GM21515 (cell line): Measurements from ENCODE around the gene GLMP.
"Not testable (repeated sequence)": the region's sequence is repeated elsewhere in the genome, so short reads cannot be mapped to it uniquely, and the experiment has no call there.

Experiments used
- ATAC-seq: cut with Tn5 transposase; IDR thresholded peaks from one replicate; pipeline ENCODE4 v1.9.1; 2021; ENCODE audit not compliant: unreplicated experiment

Gene GLMP

GRCh38 chr1:156295391-156295947 lies at the start of gene GLMP:
Gene GLMP, minus strand, starts transcription at chr1:156295679. Its CDS starts 34 bp downstream, at chr1:156295645.
- no peak for ATAC-seq

- no peak for ATAC-seq
Measured at GRCh38 chr1:156344409-156344808, 48.9 kb upstream of the GLMP start.

- no peak for ATAC-seq
Measured at GRCh38 chr1:156342166-156342955, 46.9 kb upstream of the GLMP start.

- peak; percentile 94 for ATAC-seq
Measured at GRCh38 chr1:156338180-156338976, 42.9 kb upstream of the GLMP start, which contains the start of the genes CCT3 and TSACC. Gene CCT3, minus strand, starts transcription at chr1:156338292. Its CDS starts 108 bp downstream, at chr1:156338184. Gene TSACC, plus strand, starts transcription at chr1:156338526. Its CDS starts 1,232 bp downstream, at chr1:156339758.

- ATAC-seq, result no peak
Measured at GRCh38 chr1:156337888-156338179, 42.4 kb upstream of the GLMP start.

GRCh38 chr1:156337052-156337887 lies 41.8 kb upstream of the GLMP start:
- ATAC-seq, result no peak

- ATAC-seq, result no peak
Measured at GRCh38 chr1:156336242-156336641, 40.8 kb upstream of the GLMP start.

- not testable (repeated sequence) for ATAC-seq
Measured at GRCh38 chr1:156323179-156323578, 27.7 kb upstream of the GLMP start.

- no peak for ATAC-seq
Measured at GRCh38 chr1:156320560-156320959, 25.1 kb upstream of the GLMP start.

- no peak for ATAC-seq
Measured at GRCh38 chr1:156319664-156320063, 24.2 kb upstream of the GLMP start.

- no peak for ATAC-seq
Measured at GRCh38 chr1:156316909-156317308, 21.4 kb upstream of the GLMP start.

GRCh38 chr1:156310962-156311361 lies 15.5 kb upstream of the GLMP start:
- ATAC-seq, result no peak

GRCh38 chr1:156308078-156308477 lies 12.6 kb upstream of the GLMP start:
- ATAC-seq, result no peak

GRCh38 chr1:156305215-156305614 lies 9.7 kb upstream of the GLMP start:
- no peak for ATAC-seq

GRCh38 chr1:156303241-156303640 lies 7.8 kb upstream of the GLMP start:
- no peak for ATAC-seq

GRCh38 chr1:156298852-156299357 lies 3.4 kb upstream of the GLMP start, which contains the start of gene VHLL:
Gene VHLL, minus strand, starts transcription at chr1:156299307. Its CDS starts 118 bp downstream, at chr1:156299189.
- no peak for ATAC-seq

- no peak for ATAC-seq
Measured at GRCh38 chr1:156293895-156294294, 1.6 kb downstream of the GLMP start.

- no peak for ATAC-seq
Measured at GRCh38 chr1:156293098-156293434, 2.4 kb downstream of the GLMP start.

- ATAC-seq, result peak; percentile 52
Measured at GRCh38 chr1:156291226-156292061, 4.0 kb downstream of the GLMP start.

- ATAC-seq, result no peak
Measured at GRCh38 chr1:156289857-156290256, 5.6 kb downstream of the GLMP start.
